GM19035 (cell line): ENCODE results near the gene CALML3.

Experiments used
- ATAC-seq: cut with Tn5 transposase; IDR thresholded peaks from one replicate; pipeline ENCODE4 v1.9.1; 2021; ENCODE audit not compliant: unreplicated experiment

Gene CALML3

DNA sequence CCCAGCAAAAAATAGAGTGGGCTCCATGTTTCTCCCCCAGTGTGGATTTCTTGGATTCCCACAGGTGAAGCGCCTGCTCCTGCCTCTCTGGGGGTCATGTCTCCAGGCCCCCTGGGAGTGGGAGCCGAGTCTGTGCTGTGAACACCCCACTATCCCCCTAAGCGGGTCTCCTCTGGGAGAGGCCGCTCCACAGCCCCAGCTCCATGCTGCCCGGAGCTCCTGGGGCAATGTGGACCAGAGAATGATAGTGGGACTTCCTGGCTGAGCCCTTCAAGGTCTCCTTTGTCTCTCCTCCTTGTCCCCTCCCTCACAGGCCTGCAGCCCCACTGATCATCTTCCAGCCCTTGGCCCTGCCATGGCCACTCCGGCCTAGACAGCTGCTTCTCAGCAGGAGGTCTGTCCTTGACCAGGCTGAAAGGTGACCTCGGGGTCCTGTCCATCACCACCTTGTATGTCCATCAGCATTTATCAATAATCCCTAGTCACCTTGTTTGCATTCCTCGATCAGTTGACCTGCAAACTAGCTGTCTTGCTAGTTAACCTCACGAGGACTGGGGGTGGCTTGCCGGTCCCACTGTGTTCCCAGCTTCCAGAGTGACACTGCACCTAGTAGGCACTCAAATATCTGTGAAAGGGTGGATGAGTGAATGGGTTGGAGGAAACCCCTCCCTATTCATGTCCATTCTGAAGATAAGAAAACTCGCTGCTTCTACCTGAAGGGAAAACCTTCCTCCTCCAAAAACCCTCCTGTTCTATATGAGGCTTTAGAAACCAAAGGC lies 776 bp upstream of the CALML3 start:
- ATAC-seq, result no peak

DNA sequence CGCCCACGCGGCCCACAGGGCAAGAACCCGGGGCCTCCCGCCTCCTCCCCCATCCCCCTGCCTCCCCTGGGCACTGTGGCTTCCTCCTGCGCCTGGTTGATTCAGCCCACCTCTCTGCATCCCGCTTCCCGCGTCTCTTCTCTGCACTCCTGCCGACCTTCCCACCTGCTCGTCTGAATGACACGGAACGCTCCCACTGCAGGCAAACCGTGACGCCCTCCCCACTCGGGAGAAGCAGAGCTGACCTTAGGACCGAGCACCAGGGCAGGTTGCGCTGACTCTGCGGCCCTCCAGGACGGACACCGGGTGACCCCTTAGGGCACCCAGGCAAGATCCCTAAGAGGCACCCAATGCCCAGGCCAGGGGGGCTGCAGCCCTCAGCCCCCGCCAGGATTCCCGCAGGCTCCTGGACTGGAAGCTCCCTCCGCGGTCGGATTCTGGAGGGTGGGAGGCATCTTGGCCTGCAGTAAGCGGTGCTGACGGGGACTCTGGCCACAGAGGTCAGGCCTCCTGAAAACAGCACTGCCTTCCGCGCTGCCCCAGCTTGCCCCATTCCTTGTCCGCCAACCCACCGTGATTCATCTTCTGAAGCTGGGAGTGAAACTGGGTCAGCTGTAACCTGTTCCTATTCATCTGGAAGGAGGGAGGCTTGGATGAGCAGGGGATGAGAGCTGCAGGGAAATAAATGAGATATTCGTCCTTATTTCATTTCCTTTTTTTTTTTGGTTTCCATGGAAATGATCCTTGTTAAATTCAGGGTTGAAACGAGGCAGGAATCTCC lies 990 bp downstream of the CALML3 start:
- ATAC-seq, result no peak

DNA sequence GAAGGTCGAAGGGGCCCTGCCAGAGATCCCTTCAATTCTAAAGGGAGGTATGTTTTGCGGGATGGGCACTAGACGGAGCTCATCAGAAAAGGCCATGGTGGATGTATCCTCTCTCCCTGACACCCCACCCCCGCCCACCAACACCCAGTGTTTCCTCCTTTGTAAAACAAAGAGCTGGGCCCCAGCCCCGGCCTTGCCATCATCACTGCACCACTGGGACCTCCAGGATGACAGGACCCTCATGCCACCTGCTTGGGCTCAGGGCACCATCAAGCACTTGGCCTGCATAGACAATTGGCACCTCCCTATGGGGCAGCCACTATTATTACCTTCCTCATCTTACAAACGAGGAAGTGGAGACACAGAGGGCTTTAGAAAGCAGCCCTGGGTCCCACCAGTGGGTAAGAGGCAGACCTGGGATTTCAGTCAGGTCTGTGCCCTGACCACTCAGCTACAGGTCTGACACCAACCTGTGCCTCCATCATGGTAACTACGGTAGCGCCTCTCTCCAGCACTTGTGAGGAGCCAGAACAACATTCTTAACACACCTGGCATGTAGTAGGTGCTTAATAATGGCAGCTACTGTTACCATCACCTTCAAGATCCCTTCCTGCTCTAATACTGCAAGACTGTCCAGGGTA lies 2.0 kb downstream of the CALML3 start:
- no peak for ATAC-seq

DNA sequence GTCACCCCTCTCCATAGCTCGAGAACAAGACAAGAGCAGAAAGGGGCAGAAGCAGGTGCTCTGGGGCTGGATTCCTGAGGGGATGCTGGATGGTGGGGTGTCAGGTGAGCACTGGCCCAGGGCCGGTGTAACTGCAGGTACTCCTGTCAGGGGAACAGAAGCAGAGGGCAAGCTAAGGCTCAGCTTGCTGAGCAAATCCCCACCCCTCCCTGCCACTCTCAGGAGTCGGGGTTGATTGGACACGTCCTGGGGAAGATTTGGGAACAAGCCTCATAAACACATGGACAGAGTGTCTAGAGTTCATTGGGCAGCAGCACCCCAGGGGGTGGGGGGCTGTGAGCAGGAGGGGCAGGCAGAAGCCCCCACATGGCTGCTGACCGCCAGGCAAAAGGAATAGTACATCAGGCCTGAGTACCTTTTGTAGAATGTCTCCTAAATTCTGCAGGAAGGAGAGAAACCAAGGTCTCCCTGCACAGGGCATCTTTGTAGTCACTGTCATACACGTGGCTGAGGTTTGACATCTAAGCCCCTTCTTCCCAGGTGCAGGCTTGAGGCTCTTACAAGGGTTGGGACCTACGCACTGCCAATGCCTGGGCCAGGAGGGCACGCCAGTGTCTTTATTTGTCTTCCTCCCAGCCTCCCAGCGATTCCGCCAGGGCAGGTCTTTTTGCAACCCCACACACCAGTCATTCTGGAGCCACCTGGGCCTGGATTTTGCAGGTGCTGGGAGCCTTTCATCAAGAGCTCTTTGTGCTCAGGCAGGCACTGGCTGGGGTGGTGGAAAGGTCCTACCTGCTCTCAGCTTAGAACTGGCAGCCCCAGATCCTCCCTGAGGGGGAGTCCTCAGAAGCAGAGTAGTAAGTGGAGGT lies 2.8 kb downstream of the CALML3 start:
- no peak for ATAC-seq

DNA sequence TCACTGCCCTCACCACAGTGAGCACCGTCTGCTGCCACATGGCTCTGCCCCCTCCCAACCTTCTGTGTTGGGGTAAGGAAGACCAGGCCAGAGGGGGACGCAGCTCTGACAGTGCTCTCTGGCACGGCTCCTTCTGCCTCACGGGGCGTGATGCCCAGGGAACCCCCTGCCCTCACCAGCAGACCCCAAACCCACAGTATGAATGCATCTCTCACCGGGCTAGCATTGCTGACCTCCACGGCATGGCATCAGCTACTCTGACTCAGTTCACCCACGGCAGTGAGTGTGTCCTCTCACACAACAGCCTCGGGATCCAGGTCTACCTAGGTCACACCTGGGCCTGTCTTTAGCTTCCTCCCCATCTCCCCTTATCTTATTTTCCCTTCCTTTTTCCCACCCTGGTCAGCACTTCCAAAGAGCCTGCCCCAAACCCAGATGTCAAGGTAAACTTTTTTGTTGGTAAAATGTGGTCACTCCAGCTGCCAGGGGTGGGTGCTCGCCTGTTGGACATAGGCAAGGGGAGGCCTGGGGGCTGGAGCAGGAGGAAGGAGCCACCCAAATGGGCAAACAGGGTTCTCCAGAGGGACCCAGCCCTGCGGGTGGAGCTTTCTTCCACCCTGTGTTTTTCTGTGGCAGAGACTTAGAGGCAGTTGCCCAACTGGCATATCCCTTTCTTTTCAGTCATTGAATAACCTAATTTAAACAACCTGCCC lies 4.4 kb downstream of the CALML3 start:
- no peak for ATAC-seq

DNA sequence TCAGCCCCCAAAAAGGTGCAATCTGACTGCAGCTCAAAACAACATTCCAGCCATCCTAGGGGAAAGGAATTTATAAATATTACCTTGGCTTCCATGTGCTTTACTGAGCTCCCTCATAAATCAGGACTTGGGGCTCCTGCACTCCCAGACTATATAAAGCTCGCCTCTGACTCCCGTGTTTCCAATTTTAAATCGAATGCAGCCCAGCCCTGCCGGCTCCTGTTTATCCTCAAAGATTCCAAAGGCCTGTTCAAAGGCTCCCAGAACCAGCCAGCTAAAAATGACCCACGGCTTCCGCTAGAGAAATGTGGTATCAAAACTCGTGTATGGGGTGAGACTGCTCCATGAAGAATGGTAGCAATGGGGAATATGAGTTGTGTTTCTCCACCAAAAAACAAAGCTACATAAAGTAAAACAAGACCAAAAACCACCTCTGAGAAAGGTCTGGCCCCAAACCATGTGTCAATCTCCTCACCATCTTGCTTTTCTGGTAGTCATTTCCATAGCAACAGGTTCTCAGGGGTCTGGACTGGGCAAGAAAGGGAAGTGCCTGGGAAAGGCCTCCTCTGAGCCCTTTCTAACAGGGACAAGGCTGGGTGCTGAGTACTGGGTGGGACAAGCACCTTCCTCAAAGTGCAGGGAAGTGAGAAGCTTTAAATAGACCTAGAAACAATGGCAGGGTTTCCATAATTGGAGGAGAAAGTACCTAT lies 5.1 kb downstream of the CALML3 start:
- no peak for ATAC-seq

DNA sequence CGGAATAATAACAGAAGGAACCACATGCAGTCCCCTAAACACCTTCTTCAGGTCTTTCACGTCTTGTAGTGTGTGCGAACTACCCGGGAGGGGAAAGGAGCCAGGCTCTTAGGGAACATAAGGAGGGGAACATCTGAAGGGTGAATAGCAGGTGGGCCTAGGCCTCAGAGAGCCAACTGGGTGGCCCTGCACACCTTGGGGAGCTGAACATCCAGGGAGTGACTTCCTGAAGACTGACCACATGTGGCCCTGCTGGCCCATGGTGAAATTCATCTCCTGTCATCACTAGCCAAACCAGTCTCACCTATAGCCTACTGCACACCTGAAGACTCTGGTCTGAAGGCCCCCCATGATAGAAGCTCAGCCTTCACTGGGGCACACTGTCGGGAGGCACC lies 5.6 kb downstream of the CALML3 start:
- no peak for ATAC-seq

DNA sequence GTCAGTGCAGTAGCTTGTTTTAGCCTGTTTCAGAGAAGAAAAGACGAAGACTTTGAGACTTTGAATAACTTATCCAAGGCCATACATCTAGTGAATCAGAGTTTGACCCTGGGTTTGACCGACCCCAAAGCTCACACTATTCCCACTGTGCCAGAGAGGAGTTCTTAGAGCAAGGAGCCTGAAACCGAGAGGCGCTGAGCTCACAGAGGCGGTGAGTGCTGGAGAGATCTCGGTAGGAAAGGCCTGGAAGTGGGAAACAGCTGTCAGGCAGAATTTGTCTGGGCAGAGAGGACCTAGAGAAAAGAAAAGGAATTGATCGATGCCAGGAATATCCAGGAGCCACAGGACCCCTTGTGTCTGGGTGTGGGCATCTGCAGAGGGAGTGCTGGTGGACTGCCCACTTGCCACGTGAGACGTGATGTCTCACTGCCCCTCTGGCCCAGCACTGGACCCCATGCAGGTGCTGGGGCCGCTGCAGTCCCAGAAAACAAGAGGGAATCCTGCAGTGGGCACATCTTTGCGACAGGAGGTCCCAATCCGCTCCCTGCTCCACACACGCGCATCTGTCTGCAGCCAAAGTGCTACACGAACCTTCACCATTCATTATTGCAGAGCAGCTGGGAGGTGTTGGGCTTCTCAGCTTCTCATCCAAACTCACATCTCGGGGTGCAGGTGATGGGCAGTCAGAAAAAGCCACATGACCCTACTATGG lies 6.2 kb downstream of the CALML3 start:
- ATAC-seq, result no peak

DNA sequence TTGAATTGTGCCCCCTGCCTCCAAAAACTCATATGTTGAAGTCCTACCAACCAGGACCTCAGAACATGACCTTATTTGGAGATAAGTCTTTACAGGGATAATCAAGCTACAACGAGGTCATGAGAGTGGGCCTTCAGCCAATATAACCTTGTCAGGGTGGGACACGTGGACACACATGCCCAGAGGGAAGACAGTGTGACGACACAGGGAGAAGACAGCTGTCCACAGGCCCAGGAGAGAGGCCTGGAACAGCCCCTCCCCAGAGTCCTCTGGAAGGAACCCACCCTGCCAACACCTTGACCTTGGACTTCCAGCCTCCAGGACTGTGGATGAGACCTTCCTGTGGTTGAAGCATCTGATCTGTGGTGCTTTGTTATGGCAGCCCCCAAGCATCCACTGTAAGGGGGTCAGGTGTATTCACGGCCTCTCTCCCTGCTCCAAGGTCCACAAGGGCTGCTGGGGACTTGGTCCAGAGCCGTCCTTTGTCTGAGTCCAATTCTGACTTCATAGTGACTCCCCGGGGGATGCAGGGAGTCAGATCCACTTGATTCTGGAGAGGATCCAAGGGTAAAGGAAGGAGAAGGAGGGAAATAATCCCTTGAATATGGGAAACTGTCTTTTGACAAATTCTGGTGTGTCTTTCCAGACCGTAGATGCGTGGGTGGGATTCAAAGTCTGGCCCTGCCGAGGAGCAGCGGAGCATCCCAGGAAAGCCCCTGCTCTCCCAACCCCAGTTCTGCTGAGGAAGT lies 7.0 kb downstream of the CALML3 start:
- no peak for ATAC-seq

DNA sequence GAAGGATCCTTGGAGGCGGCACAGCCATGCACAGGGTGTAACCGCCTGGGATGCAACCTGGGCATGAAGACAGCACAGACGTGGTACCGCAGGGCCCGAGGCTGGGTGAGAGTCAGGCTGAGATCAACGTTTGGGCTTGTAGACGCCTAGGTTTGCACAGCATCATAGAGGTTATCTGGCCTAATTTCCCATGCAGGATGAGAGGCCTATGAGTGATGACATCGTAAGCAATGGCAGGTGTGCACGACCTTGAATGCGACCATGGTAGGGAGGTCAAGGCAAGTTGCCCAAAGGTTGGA lies 7.5 kb downstream of the CALML3 start:
- ATAC-seq, result no peak

DNA sequence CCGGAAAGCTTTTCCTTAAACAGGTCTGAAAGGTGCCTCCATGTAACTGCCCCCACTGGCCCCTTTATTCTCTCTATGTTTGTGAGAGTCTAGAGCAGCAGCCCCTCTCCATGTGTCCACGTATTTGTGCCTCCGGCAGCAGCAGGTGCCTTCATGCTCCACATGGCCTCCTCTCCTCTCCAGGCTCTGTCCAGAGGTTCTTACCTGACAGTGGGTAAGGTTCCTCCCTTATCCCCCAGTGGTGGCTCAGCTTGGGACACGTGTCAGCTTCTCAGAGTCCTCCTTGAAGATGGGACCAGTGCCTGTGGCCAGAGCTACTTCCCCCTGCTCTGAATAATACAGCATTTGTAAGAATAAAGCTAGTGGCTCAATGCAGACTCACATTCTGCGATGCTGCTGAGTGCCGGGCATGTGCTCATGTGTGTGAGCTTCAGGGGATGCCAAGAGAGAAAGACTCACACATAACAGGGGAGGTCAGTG lies 7.9 kb downstream of the CALML3 start:
- no peak for ATAC-seq

DNA sequence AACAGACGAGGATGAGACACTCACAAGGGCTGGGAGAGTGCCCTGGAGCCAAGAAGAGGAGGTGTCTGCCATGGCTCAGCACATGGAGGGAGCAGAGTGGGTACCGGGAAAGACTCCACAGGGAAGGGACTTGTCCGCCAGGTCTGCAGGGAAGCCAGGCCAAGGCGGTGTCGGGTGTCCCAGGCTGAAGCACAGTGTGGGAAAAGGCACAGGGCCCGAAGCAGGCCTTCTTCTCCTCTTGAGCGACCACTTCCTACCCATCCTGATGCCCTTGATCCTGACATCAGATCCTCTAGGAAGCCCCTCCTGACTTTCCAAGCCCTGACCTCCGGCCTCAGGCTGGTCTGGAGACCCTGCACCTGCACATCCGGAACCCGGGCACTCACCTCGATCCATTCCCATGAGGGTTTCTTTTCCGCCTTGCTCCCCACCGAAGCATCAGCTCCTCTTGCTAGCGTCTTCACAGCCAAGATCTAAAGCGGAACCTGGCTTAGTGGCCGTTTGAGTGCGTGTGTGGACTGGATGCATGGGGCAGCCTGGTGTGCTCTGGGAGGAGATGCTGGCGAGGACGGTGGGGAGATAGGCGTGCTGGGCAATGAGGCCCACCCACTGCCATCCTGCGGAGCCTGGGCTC lies 8.5 kb downstream of the CALML3 start:
- ATAC-seq, result no peak

DNA sequence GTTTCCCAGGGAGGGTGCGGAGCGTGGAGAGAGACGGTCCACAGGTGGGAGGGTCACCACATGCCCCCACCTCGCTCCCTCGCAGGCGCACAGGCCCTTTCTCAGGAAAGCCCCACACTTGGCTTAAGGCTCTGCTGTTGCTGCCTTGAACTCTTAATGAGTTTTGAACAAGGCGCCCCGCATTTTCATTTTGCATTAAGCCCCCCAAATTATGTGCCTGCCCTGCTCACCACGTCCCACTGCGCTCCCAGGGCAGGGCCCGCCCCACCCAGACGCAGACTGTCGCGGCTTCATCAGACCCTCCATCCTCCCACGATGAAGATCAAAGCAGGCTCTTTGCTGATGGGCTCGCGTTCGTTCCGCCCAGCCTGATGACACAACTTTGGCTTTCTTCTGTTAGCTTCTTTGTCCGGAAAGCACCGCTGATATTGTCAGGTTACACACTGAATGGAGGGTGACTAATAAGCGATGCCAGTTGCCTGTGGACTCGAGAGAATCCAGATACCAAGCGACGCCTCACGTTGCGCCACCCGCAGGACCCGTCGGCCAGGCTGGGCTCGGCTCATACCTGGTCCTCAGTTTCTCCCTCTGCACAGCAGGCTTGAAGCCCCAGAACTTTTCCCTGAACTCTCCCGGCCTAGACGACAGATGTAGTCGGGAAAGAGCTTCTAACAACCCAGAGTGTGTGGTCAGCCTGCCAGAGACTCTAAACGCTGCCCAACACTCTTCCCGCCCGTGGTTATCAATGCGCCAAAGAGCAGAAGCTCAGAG lies 9.5 kb downstream of the CALML3 start:
- no peak for ATAC-seq

DNA sequence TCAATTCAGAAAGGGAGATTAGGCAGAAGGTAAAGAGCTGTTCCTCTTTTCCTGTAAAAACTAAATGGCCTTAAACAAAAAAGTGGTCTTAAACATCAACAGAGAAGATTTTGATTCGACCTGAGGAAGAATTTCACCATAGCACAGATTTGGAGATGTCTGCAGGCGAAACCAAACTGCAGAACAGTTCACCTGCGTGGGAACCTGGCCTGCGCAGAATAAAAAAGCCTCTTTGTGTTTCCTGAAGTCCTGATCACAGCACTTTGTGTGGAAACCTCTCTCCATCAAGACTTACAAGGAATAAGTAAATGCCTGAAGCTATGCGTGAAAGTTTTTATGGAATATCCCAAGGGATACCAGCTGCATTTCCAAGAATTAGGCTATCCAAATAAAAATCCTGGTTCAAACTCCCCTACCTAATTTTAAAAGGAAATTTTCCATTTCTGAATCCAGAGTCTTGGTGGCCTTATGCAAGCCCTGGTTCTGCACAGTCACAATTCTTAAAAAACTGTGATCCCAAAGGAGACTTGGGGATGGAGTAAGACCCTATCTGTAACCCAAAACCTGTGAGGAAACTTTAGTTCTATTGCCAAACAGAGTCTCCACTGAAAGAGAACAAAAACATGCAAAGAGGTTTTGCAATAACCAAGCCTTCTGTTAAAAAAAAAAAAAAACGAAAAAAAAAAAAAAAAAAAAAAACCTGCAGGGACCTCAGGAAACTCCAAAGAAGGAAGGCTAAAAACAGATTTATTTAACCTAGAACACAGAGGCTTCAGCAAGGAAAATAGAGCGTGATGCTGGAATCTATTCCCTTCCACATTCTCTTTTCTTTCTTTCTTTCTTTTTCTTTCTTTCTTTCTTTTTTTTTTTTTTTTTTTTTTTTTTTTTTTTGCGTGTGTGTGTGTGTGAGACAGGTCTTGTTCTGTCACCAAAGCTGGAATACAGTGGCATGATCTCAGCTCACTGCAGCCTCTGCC lies 10.4 kb downstream of the CALML3 start:
- no peak for ATAC-seq

DNA sequence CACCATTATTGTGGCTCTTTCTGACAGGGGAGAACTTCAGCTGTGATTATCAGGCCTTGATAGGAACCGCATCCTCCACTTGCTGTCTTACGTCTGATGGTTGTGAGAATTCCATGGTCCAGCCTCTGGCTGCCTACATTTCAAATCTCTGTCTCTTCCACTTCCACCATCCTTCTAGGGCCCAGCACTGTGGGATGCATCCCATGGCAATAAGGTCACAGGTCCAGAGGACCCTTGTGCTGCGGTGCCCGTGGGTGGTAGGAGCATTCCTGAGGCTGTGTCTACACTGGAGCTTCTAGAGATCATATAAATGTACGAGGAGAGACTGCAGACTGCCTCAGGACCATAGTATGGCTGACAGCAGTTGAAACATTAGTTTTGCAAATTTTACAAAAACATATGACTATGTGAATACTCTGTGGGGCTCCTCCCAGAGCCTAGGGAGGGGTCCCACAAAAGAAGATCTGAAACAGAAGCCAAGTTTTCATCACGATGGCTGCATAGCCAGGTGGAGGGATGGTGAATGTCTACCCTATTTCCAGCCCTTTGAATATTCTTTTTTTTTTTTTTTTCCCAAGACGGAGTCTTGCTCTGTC lies 11.8 kb downstream of the CALML3 start:
- no peak for ATAC-seq

DNA sequence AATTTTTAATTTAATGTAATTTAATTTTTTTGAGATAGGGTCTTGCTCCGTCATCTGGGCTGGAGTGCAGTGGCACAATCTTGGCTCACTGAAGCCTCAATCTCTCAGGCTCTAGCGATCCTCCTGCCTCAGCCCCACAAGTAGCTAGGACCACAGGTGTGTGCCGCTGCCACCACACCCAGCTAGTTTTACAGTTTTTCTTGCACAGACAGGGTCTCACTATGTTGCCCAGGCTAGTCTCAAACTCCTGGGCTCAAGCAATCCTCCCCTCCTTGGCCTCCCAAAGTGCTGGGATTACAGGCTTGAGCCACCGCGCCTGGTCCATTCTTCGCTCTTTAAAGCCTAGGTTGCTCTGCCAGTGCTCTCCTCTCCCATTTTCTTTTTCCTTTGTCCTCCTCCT lies 12.9 kb downstream of the CALML3 start:
- ATAC-seq, result no peak
